ENCODE results near the gene PTPRJ. TPM values are rescaled to one million over a fixed set of nuclear protein-coding genes. Genes with fewer than 3 reads are reported as not detected.

PTPRJ gene
- total and polyA plus RNA-seq, 2 of the 13 experiments (the other 11 are each of a cell fraction or from before 2014, with no cell fraction given): 1.0 to 1.2 TPM

GRCh38 chr11:47995360-47995769, 15.0 kb downstream of the PTPRJ start (continued):
- TF ChIP-seq POGK (CRISPR knock-in tag; conservative IDR thresholded peaks at IDR 0.05): no peak
- TF ChIP-seq, protein P1, sequence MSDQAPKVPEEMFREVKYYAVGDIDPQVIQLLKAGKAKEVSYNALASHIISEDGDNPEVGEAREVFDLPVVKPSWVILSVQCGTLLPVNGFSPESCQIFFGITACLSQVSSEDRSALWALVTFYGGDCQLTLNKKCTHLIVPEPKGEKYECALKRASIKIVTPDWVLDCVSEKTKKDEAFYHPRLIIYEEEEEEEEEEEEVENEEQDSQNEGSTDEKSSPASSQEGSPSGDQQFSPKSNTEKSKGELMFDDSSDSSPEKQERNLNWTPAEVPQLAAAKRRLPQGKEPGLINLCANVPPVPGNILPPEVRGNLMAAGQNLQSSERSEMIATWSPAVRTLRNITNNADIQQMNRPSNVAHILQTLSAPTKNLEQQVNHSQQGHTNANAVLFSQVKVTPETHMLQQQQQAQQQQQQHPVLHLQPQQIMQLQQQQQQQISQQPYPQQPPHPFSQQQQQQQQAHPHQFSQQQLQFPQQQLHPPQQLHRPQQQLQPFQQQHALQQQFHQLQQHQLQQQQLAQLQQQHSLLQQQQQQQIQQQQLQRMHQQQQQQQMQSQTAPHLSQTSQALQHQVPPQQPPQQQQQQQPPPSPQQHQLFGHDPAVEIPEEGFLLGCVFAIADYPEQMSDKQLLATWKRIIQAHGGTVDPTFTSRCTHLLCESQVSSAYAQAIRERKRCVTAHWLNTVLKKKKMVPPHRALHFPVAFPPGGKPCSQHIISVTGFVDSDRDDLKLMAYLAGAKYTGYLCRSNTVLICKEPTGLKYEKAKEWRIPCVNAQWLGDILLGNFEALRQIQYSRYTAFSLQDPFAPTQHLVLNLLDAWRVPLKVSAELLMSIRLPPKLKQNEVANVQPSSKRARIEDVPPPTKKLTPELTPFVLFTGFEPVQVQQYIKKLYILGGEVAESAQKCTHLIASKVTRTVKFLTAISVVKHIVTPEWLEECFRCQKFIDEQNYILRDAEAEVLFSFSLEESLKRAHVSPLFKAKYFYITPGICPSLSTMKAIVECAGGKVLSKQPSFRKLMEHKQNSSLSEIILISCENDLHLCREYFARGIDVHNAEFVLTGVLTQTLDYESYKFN (CRISPR knock-in tag; conservative IDR thresholded peaks at IDR 0.05): peak; percentile 48
- no peak for TF ChIP-seq GABPB1 (CRISPR knock-in tag; IDR thresholded peaks at IDR 0.05)
- no peak for TF ChIP-seq PITX1 (CRISPR knock-in tag; IDR thresholded peaks at IDR 0.05)
- TF ChIP-seq, protein P2, sequence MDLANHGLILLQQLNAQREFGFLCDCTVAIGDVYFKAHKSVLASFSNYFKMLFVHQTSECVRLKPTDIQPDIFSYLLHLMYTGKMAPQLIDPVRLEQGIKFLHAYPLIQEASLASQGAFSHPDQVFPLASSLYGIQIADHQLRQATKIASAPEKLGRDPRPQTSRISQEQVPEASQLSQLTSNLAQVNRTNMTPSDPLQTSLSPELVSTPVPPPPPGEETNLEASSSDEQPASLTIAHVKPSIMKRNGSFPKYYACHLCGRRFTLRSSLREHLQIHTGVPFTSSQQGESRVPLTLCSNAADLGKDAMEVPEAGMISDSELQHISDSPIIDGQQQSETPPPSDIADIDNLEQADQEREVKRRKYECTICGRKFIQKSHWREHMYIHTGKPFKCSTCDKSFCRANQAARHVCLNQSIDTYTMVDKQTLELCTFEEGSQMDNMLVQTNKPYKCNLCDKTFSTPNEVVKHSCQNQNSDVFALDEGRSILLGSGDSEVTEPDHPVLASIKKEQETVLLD (CRISPR knock-in tag; IDR thresholded peaks at IDR 0.05; ENCODE audit: low read depth): no peak
- TF ChIP-seq ZNF546 (CRISPR knock-in tag; conservative IDR thresholded peaks at IDR 0.05): no peak
- TF ChIP-seq, protein P3, sequence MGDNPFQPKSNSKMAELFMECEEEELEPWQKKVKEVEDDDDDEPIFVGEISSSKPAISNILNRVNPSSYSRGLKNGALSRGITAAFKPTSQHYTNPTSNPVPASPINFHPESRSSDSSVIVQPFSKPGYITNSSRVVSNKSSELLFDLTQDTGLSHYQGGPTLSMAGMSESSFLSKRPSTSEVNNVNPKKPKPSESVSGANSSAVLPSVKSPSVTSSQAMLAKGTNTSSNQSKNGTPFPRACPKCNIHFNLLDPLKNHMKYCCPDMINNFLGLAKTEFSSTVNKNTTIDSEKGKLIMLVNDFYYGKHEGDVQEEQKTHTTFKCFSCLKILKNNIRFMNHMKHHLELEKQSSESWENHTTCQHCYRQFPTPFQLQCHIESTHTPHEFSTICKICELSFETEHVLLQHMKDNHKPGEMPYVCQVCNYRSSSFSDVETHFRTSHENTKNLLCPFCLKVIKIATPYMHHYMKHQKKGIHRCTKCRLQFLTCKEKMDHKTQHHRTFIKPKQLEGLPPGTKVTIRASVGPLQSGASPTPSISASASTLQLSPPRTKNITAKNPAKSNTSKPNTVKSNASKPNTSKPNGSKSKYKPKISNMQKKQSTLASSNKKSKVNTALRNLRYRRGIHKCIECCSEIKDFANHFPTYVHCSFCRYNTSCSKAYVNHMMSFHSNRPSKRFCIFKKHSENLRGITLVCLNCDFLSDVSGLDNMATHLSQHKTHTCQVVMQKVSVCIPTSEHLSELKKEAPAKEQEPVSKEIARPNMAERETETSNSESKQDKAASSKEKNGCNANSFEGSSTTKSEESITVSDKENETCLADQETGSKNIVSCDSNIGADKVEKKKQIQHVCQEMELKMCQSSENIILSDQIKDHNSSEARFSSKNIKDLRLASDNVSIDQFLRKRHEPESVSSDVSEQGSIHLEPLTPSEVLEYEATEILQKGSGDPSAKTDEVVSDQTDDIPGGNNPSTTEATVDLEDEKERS (CRISPR knock-in tag; IDR thresholded peaks at IDR 0.05): no peak
- TF ChIP-seq, protein P4, sequence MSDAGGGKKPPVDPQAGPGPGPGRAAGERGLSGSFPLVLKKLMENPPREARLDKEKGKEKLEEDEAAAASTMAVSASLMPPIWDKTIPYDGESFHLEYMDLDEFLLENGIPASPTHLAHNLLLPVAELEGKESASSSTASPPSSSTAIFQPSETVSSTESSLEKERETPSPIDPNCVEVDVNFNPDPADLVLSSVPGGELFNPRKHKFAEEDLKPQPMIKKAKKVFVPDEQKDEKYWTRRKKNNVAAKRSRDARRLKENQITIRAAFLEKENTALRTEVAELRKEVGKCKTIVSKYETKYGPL (CRISPR knock-in tag; IDR thresholded peaks at IDR 0.05): no peak
- 0 out of 2 replicates have a peak, but pooled peaks have one; percentile 49 for TF ChIP-seq NR2F6 (IDR thresholded peaks at IDR 0.05)
- TF ChIP-seq NR2F6 (CRISPR knock-in tag; IDR thresholded peaks at IDR 0.05): peak; percentile 86
- TF ChIP-seq SAP130 (CRISPR knock-in tag; IDR thresholded peaks at IDR 0.05; ENCODE audit: low read depth): peak; percentile 36; the same call in 1 of the 2 replicates
- no peak for TF ChIP-seq DDIT3 (CRISPR knock-in tag; IDR thresholded peaks at IDR 0.05)
- TF ChIP-seq TFAP4 (IDR thresholded peaks at IDR 0.05; ENCODE audit: borderline replicate concordance, low read depth): peak; percentile 72; the same call in 1 of the 2 replicates
- peak; percentile 41; the same call in 1 of the 2 replicates for TF ChIP-seq ETV5 (CRISPR knock-in tag; IDR thresholded peaks at IDR 0.05; ENCODE audit: borderline replicate concordance)
- TF ChIP-seq NFE2L2 (IDR thresholded peaks at IDR 0.05; ENCODE audit: low read length): no peak
- peak; percentile 41; the same call in 1 of the 2 replicates for TF ChIP-seq NR2C2 (CRISPR knock-in tag; IDR thresholded peaks at IDR 0.05; ENCODE audit: borderline replicate concordance)
- TF ChIP-seq CHD4 (IDR thresholded peaks at IDR 0.05; ENCODE audit: borderline replicate concordance, low read length): no peak
- TF ChIP-seq POLR2A (IDR thresholded peaks at IDR 0.05; ENCODE audit: insufficient read depth in 1 of 2, low read depth in 2 of 2, low read length in 2 of 2): no peak
